ENCODE data around the gene NME4.

NME4 gene

GRCh38 chr16:383326-384051 is 13.5 kb upstream of the NME4 start:
- H3K4me3 ChIP-seq (replicated peaks in 1 of 2; ENCODE audit: low read depth in 2 of 2, low read length in 2 of 2) = no peak overlapping the region
- TF ChIP-seq, protein P1, sequence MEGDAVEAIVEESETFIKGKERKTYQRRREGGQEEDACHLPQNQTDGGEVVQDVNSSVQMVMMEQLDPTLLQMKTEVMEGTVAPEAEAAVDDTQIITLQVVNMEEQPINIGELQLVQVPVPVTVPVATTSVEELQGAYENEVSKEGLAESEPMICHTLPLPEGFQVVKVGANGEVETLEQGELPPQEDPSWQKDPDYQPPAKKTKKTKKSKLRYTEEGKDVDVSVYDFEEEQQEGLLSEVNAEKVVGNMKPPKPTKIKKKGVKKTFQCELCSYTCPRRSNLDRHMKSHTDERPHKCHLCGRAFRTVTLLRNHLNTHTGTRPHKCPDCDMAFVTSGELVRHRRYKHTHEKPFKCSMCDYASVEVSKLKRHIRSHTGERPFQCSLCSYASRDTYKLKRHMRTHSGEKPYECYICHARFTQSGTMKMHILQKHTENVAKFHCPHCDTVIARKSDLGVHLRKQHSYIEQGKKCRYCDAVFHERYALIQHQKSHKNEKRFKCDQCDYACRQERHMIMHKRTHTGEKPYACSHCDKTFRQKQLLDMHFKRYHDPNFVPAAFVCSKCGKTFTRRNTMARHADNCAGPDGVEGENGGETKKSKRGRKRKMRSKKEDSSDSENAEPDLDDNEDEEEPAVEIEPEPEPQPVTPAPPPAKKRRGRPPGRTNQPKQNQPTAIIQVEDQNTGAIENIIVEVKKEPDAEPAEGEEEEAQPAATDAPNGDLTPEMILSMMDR (IDR thresholded peaks at IDR 0.05; ENCODE audit: low read depth, low read length) = no peak
- DNase-seq (ENCODE audit: low read depth in 2 of 2) = no peak

GRCh38 chr16:386641-387156 is 10.3 kb upstream of the NME4 start:
- peak; percentile 33 to 51 for DNase-seq (ENCODE audit: low read depth in 2 of 2)
- TF ChIP-seq, protein P1 (IDR thresholded peaks at IDR 0.05; ENCODE audit: low read depth, low read length) = no peak
- no peak overlapping the region for H3K4me3 ChIP-seq (replicated peaks in 1 of 2; ENCODE audit: low read depth in 2 of 2, low read length in 2 of 2)

DNA sequence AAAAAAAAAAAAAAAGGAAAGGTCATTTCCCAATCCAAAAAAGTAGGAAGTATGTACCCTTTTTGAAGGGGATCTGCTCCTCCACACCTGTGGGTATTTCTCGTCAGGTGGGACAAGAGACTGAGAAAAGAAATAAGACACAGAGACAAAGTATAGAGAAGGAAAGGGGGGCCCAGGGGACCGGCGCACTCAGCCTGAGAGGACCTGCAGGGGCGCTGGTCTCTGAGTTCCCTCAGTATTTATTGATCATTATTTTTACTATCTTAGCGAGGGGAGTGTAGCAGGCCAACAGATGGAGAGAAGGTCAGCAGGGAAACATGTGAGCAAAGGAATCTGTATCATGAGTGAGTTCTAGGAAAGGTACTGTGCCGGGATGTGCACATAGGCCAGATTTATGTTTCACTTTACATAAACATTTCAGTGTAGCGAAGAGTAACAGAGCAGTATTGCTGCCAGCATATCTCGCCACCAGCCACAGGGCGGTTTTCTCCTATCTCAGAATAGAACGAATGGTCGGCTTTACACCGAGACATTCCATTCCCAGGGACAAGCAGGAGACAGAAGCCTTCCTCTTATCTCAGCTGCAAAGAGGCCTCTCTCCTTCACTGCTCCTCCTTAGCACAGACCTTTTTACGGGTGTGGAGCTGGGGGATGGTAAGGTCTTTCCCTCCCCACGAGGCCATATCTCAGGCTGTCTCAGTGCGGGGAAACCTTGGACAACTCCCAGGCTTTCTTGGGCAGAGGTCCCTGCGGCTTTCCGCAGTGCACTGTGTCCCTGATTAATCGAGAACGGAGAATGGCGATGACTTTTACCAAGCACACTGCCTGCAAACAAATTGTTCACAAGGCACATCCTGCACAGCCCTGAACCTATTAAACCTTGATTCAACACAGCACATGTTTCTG is 9.0 kb upstream of the NME4 start:
- peak in 1 of 2 donors; percentile 68 for DNase-seq (ENCODE audit: low read depth in 2 of 2)
- TF ChIP-seq, protein P1 (IDR thresholded peaks at IDR 0.05; ENCODE audit: low read depth, low read length) = peak; percentile 9
- H3K4me3 ChIP-seq (replicated peaks in 1 of 2; ENCODE audit: low read depth in 2 of 2, low read length in 2 of 2) = peak overlapping the region in 1 of 2 donors; percentile 9

GRCh38 chr16:389352-389751 is 7.6 kb upstream of the NME4 start:
- no peak for DNase-seq (ENCODE audit: low read depth in 2 of 2)
- H3K4me3 ChIP-seq (replicated peaks in 1 of 2; ENCODE audit: low read depth in 2 of 2, low read length in 2 of 2) = no peak overlapping the region
- TF ChIP-seq, protein P1 (IDR thresholded peaks at IDR 0.05; ENCODE audit: low read depth, low read length) = no peak

DNA sequence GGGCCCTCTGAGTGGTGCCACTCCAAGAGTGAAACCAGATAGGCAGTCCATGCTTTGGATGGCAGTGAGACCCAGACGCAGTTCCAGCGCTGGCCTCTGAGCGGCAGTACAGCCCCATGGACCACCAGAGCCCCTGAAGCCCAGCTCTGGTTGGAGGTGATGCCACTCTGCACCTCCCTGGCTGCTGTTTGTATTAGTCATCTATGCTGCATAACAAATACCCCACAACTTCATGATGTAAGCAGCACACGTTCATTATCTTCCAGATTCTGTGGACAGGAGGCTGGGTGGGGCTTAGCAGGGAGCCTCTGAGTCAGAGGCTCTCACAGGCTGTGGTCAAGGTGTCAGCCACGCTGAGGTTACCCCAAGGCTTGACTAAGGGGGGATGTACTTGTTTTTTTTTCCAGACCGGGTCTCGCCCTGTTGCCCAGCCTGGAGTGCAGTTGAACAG is 5.1 kb upstream of the NME4 start:
- peak; percentile 71 to 89 for DNase-seq (ENCODE audit: low read depth in 2 of 2)
- H3K4me3 ChIP-seq (replicated peaks in 1 of 2; ENCODE audit: low read depth in 2 of 2, low read length in 2 of 2) = no peak overlapping the region
- TF ChIP-seq, protein P1 (IDR thresholded peaks at IDR 0.05; ENCODE audit: low read depth, low read length) = peak; percentile 90

- DNase-seq (ENCODE audit: low read depth in 2 of 2) = no peak
- H3K4me3 ChIP-seq (replicated peaks in 1 of 2; ENCODE audit: low read depth in 2 of 2, low read length in 2 of 2) = no peak overlapping the region
- TF ChIP-seq, protein P1 (IDR thresholded peaks at IDR 0.05; ENCODE audit: low read depth, low read length) = no peak
Observed at GRCh38 chr16:392450-393030, 4.5 kb upstream of the NME4 start.
